GM23248 (cell line): ENCODE results near the gene ARSG. TPM values are rescaled to one million over a fixed set of nuclear protein-coding genes. Genes with fewer than 3 reads are reported as not detected.

ENCODE experiments used
- DNase-seq: peaks from one replicate; pipeline ENCODE4 v3.0.0-alpha.2; 2015
- H2AFZ ChIP-seq: fragments of 200-600 bp; sonication (generic); 2 replicates; pipeline ENCODE4 v1.6.1; 2016; ENCODE audit warnings: antibody characterized with exemption
- H3F3A ChIP-seq: fragments of 200-600 bp; sonication (generic); 2 replicates; pipeline ENCODE4 v1.6.1; 2016; ENCODE audit warnings: mild to moderate bottlenecking, antibody characterized with exemption, mixed run types; ENCODE audit not compliant: insufficient read depth
- H3K27ac ChIP-seq: fragments of 200-600 bp; sonication (generic); 2 replicates; pipeline ENCODE4 v1.5.1; 2016; ENCODE audit warnings: mild to moderate bottlenecking
- H3K27me3 ChIP-seq: fragments of 200-600 bp; sonication (generic); replicated peaks from 2 replicates; pipeline ENCODE4 v1.6.1; 2016; ENCODE audit warnings: mild to moderate bottlenecking; ENCODE audit not compliant: insufficient read depth
- H3K36me3 ChIP-seq: fragments of 200-600 bp; sonication (generic); 2 replicates; pipeline ENCODE4 v1.6.1; 2016; ENCODE audit warnings: low read depth, mild to moderate bottlenecking
- H3K4me1 ChIP-seq: fragments of 200-600 bp; sonication (generic); 2 replicates; pipeline ENCODE4 v1.6.1; 2016; ENCODE audit warnings: mild to moderate bottlenecking; ENCODE audit not compliant: insufficient read depth
- H3K4me2 ChIP-seq: fragments of 200-600 bp; sonication (generic); one replicate; pipeline ENCODE4 v1.6.1; 2016; ENCODE audit warnings: mild to moderate bottlenecking; ENCODE audit not compliant: unreplicated experiment
- H3K4me3 ChIP-seq: fragments of 200-600 bp; sonication (generic); 2 replicates; pipeline ENCODE4 v1.5.1; 2016; ENCODE audit warnings: mild to moderate bottlenecking
- H3K79me2 ChIP-seq: fragments of 200-600 bp; sonication (generic); 2 replicates; pipeline ENCODE4 v1.6.1; 2016; ENCODE audit warnings: mild to moderate bottlenecking; ENCODE audit not compliant: insufficient read depth
- H3K9ac ChIP-seq: fragments of 200-600 bp; sonication (generic); 2 replicates; pipeline ENCODE4 v1.6.1; 2016; ENCODE audit warnings: mild to moderate bottlenecking
- H3K9me2 ChIP-seq: fragments of 200-600 bp; sonication (generic); 2 replicates; pipeline ENCODE4 v1.6.1; 2016; ENCODE audit warnings: mixed run types, mild to moderate bottlenecking, moderate library complexity; ENCODE audit not compliant: insufficient read depth
- H3K9me3 ChIP-seq: fragments of 200-600 bp; sonication (generic); one replicate; pipeline ENCODE4 v1.6.1; 2017; ENCODE audit warnings: low read depth
- H4K20me1 ChIP-seq: fragments of 200-600 bp; sonication (generic); 2 replicates; pipeline ENCODE4 v1.6.0; 2016; ENCODE audit not compliant: insufficient read depth
- EZH2 ChIP-seq: fragments of 200-600 bp; sonication (generic); IDR thresholded peaks from 2 replicates; pipeline ENCODE4 v1.6.1; 2018; ENCODE audit warnings: antibody characterized with exemption, mild to moderate bottlenecking; ENCODE audit not compliant: insufficient read depth, poor library complexity, severe bottlenecking
- EZH2phosphoT487 ChIP-seq: fragments of 200-600 bp; sonication (generic); IDR thresholded peaks from 2 replicates; pipeline ENCODE4 v1.6.1; 2018; ENCODE audit warnings: antibody characterized with exemption, moderate library complexity, mild to moderate bottlenecking, low read depth; ENCODE audit not compliant: insufficient read depth
- WGBS, 2 experiments: methylation state at CpG; one replicate each; pipeline ENCODE4 v1.1.6; 2015 to 2017; ENCODE audit warnings: low lambda C conversion rate in 2 of 2, low coverage in 1 of 2; ENCODE audit errors: missing lambda C conversion rate in 2 of 2; 5-methylcytosine and 5-hydroxymethylcytosine counted together
- in situ Hi-C: fragments of 300-500 bp; cut with MboI; formaldehyde crosslinking; loops from 2 replicates; pipeline ENCODE4 v1.15.0; 2020
- polyA plus RNA-seq: library from polyadenylated mRNA; unstranded; fragments of >200 nt; fragmentation: Nextera tagmentation; extraction: Ambion mirVana; gene quantifications from 2 replicates; pipeline ENCODE4 v1.2.1, GENCODE V29; 2016
- total RNA-seq: library from RNA; depleted of rRNA; stranded (reverse); fragments of >200 nt; shearing (Covaris generic); gene quantifications from 2 replicates; pipeline ENCODE4 v1.2.3, GENCODE V29; 2014

Gene ARSG
- total and polyA plus RNA-seq, 2 experiments from 2014 or later, result 2.8 to 5.6 TPM

- H3K9me3 ChIP-seq, result no peaks in the 10 kb centered on the region
- TF ChIP-seq EZH2phosphoT487 (no peak), EZH2 (no peak)
- peak; percentile 96 for DNase-seq
- peak overlapping the region; percentile 96 for H3K4me2 ChIP-seq
- peak overlapping the region; percentile 34; the same call in 1 of the 2 replicates for H2AFZ ChIP-seq
- H3K4me3 ChIP-seq, result peak overlapping the region; percentile 80
- WGBS, 2 experiments, result 1% methylated on average over 20 to 23 of the region's 23 CpGs
- H3K27ac ChIP-seq, result peak overlapping the region; percentile 99
- H3K36me3 ChIP-seq, result peaks cover 12% of the 10 kb centered on the region; the same call in 1 of the 2 replicates
- H3K79me2 ChIP-seq, result peaks cover 39% of the 10 kb centered on the region
- H3F3A ChIP-seq, result peaks cover 36% of the 10 kb centered on the region
- in situ Hi-C loops, result no loop called here
- H3K9ac ChIP-seq, result peak overlapping the region; percentile 99
- no peaks in the 10 kb centered on the region for H3K9me2 ChIP-seq
- 0 out of 2 replicates have a peak, but pooled peaks cover 3% of the 10 kb centered on the region for H4K20me1 ChIP-seq
- peaks cover 16% of the 10 kb centered on the region for H3K4me1 ChIP-seq
- H3K27me3 ChIP-seq, result no peaks in the 10 kb centered on the region
Observed at GRCh38 chr17:68456339-68457167, 165.3 kb downstream of the ARSG start.

GRCh38 chr17:68457168-68457538 is 165.9 kb downstream of the ARSG start, which contains the start of gene WIPI1:
Gene WIPI1, minus strand, starts transcription at chr17:68457496. Its CDS starts 75 bp downstream, at chr17:68457421.
- no peaks in the 10 kb centered on the region for H3K9me3 ChIP-seq
- peak within 1 kb of the TSS; percentile 86 for H2AFZ ChIP-seq
- H3K4me3 ChIP-seq, result peak within 1 kb of the TSS; percentile 80
- TF ChIP-seq EZH2phosphoT487 (no peak), EZH2 (no peak)
- no peak for DNase-seq
- WGBS, 2 experiments, result 0 to 1% methylated on average over 6 to 17 of the region's 39 CpGs
- H3F3A ChIP-seq, result peaks cover 36% of the 10 kb centered on the region
- H3K27me3 ChIP-seq, result no peaks in the 10 kb centered on the region
- H3K4me2 ChIP-seq, result peak within 1 kb of the TSS; percentile 96
- H4K20me1 ChIP-seq, result 0 out of 2 replicates have a peak, but pooled peaks cover 3% of the 10 kb centered on the region
- H3K27ac ChIP-seq, result peak within 1 kb of the TSS; percentile 99
- H3K9me2 ChIP-seq, result no peaks in the 10 kb centered on the region
- H3K79me2 ChIP-seq, result peaks cover 33% of the 10 kb centered on the region
- peaks cover 6% of the 10 kb centered on the region; the same call in 1 of the 2 replicates for H3K36me3 ChIP-seq
- peak within 1 kb of the TSS; percentile 99 for H3K9ac ChIP-seq
- peaks cover 16% of the 10 kb centered on the region for H3K4me1 ChIP-seq
- in situ Hi-C loops, result no loop called here

GRCh38 chr17:68457539-68458259 is 166.4 kb downstream of the ARSG start:
- Histone ChIP-seq H3K9me2 (no peaks in the 10 kb centered on the region), H3F3A (peaks cover 36% of the 10 kb centered on the region), H3K4me1 (peaks cover 16% of the 10 kb centered on the region), H3K79me2 (peaks cover 28% of the 10 kb centered on the region), H3K9me3 (no peaks in the 10 kb centered on the region), H4K20me1 (0 out of 2 replicates have a peak, but pooled peaks cover 3% of the 10 kb centered on the region), H3K27me3 (no peaks in the 10 kb centered on the region), H3K4me3 (peak overlapping the region; percentile 74), H3K4me2 (peak overlapping the region; percentile 93), H3K27ac (peak overlapping the region; percentile 86), H3K9ac (peak overlapping the region; percentile 90), H2AFZ (peak overlapping the region; percentile 86), H3K36me3 (0 out of 2 replicates have a peak, but pooled peaks cover under 1% of the 10 kb centered on the region)
- in situ Hi-C loops, result no loop called here
- 0 to 1% methylated on average over 28 to 52 of the region's 54 CpGs for WGBS, 2 experiments
- TF ChIP-seq EZH2 (no peak), EZH2phosphoT487 (no peak)
- DNase-seq, result peak; percentile 99
